HG03064 (cell line): ENCODE measurements around the gene KRT75.

Source experiments
- ATAC-seq: cut with Tn5 transposase; IDR thresholded peaks from one replicate; pipeline ENCODE4 v1.9.1; 2021; ENCODE audit warnings: low read depth; ENCODE audit not compliant: unreplicated experiment

The KRT75 gene

GRCh38 chr12:52440821-52441319 is 6.7 kb upstream of the KRT75 start:
- no peak for ATAC-seq

- no peak for ATAC-seq
Observed at GRCh38 chr12:52439845-52440244, 5.7 kb upstream of the KRT75 start.

DNA sequence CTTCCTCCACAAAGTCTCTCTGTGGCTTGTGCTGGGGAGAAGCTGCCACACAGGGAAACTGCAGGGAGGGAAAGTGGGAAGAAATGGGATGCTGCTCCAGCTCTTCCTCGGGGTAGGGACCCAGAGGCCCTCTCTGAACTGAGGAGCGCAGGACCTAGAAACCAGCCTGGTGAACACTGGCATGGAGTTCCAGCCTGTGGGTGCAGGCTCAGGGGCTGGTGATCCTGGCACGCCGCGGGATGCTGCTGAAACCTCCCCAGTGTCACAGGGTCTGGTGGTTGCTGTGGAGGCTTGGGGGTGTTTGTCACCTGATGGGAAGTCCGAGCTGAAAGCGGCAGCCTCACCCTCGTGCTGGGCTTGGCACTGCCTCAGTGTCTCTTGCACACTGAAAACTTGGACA is 5.2 kb upstream of the KRT75 start:
- ATAC-seq: no peak

DNA sequence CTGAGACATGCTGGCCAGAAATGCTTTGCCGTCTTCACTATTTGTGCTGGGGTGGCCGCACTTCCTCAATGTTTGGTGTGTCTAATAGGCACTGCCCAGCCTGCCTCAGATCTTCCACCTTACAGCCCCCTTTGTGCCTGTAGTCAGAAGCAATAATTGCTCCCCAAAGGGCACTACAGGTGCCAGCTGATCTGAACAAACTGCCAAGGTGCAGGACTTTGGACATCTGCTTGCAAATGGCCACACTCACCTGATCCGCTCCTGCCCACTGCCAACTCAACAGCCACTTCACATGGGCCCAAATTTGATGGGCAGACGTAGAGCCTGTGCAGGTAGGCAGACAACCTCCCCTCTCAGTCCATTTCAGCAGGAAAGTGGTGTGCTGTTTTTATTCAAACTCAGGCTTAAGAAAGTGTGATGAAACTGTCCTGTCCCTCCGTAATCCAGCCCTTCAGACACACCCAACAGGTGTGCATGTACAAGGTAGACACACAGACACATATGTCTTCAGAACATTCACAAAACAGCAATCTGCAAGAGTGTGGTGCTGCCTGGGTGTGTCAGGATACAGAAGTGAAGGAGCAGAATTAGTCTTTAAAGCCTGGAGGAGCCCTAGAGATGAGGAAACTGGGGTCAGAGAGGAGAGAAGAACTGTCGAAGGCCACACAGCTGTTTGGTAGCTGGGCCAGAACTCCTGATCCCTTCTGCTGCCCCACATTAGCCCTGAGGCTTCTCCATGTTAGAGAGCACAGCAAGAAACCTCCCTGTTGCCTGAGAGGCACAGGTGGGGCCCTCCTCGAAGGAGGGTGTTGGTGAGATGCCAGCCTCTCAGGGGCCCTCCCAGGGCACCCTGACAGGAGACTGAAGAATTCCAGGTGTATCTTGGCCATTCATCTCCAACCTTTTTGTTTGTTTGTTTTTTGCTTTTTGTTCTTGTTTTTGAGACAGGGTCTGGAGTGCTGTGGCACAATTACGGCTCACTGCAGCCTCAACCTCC is 4.4 kb upstream of the KRT75 start:
- ATAC-seq: no peak

DNA sequence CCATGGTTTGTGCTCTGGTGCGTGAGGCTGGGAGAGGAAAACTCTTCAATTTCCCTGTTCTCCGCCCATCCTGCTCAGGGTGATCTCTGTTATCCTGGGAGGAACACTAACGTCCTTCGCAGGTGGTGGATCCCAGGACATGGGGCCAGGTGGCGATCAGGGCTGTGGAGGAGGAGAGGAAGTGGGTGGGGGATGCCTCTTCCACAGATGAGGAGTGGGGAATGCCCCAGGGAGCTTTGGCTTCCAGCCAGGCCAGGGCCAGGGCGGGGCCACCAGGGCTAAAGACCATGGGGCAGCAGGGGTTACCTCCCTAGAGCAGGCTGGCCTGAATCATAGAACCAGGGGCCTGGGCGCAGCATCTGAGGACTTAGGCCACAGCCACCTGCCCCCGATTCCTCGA is 3.3 kb upstream of the KRT75 start:
- ATAC-seq: no peak

DNA sequence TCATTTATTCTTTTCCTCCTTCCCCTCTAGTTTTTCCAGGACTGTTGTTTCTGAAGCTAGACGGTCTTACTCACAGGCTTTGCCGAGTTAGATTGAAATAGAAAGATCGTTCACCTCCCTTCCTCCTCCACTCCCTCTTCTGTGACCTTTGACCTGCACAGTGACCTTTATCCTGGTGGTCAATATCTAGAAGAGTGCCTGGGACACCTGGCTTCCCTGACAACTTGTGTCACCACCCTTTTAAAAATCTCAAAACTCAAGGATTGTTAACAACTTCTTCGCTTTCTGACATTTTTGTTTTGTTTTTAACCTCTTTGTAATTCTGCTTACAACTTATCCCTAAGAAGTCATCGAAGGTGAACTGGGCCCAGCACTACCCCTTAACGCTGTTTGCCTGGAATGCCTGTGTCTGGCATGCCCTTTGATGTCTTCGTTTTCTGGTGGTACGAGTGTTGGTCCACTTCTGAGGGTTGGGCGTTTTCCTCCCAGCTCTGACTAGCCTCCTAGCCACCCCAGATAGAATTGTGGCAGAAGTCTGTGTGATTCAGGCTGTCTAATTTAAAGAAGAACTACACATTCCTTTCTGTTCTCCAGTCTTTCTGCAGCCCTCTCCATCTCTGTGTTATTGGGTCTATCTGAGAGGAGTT is 2.8 kb upstream of the KRT75 start:
- ATAC-seq: no peak

DNA sequence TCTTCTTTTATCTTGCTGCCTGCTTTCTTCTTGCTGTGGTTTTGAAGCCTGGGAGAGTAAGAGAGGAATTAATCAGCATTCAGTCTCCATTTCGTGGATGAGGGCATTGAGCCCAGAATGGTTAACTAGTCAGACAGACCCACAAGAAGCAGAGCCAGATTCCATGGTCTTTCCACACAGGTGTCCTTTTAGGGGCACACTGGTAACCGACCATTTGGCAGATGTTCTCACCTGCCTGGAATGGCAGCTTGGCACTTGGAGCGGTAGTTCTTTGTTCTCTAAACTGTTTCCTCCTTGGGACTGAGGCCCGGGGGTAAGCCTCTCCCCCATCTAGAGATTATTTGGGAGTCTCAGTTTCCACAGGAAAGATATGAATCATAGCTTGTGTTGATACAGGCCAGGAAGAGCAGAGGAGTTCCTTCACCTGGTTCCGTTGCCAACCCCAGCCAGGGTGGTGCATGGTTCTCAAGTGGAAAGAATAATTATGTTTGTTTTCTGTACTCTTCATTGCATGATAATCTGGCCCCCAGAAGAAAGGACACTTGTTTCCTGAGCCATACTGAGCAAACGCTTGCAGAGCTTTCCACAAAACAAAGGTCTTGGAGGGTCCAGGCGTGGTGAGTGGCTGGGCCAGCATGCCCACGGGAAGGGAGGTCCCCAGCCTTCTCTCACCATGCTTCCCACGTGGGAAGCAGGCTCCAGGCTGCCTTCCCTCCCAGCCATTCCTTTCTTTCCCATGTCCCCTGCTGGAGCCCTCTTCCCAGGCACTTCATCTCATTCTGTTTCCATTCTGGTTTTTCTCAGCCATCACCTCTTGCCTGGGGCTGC is 2.0 kb upstream of the KRT75 start:
- no peak for ATAC-seq

- ATAC-seq: no peak
Observed at GRCh38 chr12:52435659-52435999, 1.5 kb upstream of the KRT75 start.

GRCh38 chr12:52434760-52435530 is 774 bp upstream of the KRT75 start:
- ATAC-seq: no peak

DNA sequence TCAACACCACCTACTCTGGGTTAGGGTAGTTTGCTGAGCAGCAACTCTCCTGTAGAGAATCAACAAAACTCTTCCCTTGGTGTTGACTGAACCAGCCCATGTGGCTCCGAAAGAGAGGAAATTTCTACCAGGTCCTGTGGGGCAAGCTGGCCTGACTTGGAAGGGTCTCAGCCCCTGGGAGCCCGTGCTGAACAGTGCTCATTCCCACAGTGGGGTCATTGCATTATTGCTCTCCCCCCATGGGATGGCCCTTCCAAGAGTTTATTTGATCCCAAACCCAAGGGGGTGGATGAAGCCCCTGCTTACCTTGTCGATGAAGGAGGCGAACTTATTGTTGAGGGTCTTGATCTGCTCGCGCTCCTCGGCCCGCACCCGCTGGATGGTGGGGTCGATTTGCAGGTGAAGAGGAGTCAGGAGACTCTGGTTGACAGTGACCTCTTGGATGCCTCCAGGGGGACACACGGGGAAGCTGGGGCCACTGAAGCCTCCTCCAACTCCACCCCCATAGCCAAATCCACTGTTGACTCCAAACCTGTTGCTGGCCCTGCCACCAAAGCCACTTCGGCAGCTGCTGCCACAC is 580 bp downstream of the KRT75 start:
- no peak for ATAC-seq

DNA sequence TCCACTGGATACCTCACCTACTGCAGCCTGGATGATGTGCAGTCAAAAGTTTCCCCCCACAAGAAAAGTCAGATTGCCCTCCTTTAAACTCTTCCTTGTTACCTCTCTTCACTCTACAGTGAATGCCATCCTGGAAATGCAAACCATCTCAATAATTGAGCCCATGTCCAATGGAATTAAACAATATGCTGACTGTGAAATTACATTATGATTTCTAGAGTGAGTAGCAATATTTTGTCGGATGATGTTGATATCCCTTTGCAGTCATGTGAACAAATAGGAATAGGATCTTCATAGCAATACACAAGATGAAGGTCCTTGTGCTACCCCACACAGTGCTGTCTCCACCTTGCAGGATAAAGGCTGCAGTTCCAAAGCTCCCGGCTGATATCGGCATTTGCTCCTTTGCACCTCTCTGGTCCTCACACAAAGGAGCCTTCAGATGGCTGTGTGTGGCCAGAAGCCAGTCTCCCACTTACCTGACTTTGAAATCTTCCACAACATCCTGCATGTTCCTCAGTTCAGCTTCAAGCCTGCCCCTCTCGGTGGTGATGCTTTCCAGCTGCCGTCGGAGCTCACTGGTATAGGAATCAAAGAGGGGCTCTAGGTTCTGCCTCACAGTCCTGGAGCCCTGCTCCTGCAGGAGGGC is 1.5 kb downstream of the KRT75 start:
- ATAC-seq: no peak

- ATAC-seq: no peak
Observed at GRCh38 chr12:52428121-52428520, 6.0 kb downstream of the KRT75 start.

- ATAC-seq: no peak
Observed at GRCh38 chr12:52427083-52427482, 7.1 kb downstream of the KRT75 start.

DNA sequence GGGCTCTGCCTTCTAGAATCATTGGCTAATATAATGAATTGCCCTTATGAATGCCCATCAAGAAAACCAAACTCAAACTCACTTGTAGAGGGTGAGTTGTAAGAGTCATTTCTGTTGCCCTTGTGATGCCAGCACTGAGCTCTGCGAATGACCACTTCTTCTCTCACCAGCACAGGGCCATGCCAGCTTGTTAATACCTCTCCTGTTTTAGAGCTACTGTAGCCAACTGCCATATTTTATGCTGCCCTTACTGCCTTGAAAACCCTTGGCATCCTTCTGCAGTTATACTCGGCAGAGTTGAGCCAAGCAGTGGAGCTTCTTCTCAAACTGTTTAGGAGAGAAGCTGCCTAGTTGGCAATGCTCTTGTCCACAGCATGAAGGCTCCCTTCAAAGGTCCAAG is 8.1 kb downstream of the KRT75 start:
- no peak for ATAC-seq

DNA sequence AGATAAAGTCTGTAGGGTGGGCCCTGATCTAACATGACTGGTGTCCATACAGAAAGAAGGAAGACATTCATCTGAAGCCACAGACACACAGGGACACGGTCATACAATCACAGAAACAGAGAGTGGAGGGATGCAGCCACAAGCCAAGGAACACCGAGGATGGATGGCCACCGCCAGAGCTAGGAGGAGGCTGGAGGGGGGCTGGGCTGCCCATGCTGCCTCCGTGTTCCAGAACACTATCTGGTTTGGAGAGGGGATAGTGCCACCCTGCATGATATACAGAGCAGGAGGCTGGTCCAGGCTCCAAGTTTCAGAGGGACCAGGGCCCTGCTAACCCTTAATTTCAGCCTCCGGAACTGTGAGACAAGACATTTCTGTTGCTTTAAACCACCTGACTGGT is 8.7 kb downstream of the KRT75 start:
- ATAC-seq: no peak

DNA sequence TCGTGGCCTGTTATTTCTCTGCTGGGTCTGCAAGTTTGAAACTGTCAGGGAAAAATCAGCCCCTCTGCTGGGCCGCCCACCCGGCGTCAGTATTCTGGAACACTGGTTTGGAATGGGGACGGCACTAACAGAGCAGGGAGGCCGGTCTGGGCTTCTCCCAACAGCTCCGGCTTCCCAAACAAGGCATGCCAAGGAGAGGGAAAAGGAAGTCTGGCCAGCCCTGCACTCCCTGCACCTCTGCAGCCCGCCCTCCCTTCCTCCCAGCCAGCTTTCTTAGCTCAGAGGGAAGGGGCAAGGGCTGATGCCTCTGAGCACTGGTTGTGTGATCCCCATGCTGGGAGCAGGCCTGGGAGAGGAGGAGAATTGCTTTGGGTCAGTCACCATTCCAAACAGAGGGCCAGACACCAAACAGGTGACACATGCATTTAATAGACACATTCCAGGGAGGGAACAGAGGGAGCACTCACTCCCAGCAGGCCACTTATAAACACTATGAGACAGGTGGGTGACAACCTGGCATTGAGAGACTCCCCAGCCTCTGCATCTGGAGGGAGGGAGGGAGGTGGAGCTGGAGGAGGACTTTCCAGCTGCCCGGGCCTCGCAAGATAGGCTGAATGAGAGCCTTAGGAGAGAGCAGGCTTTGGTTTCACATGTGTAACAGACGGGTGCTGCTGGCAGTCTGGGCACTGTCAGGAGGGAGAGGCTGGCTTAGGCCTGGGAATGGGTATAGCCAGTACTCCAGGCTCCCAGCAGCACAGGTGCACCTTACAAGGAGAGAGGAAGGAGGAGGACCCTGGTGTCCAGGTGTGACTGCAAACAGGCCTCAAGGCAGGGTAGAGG is 10.3 kb downstream of the KRT75 start:
- no peak for ATAC-seq

GRCh38 chr12:52423035-52423434 is 11.1 kb downstream of the KRT75 start:
- ATAC-seq: no peak

DNA sequence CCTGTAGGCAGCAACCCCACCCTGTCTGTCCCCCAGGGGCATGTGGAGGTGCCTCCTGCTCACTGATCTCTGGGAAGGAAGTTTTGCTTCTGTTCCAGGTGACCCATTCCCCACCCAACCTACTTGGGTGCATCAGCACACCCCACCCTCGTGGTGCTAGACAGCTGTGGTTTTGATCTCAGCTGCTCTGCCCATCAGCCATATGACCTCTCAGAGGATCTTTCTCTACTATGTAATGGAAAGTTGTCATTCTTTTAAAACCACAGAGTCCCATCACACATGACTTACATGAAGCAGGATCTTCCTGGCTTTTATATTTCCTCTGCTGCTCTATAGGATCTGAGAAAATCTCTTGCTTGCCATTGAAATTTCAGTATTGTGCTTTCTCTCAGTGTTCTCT is 14.5 kb downstream of the KRT75 start:
- ATAC-seq: no peak
